Right kidney (tissue), 1 donor: ENCODE measurements around the gene FAM131A.

ENCODE experiments used
- DNase-seq: peaks from one replicate; pipeline ENCODE4 v3.0.0-alpha.2; 2016

Gene FAM131A

GRCh38 chr3:184389935-184390528, 52.6 kb downstream of the FAM131A start:
- DNase-seq: no peak

- DNase-seq: no peak
These were observed 53.9 kb downstream of the FAM131A start for GRCh38 chr3:184391266-184391665.

- no peak for DNase-seq
These were observed 57.9 kb downstream of the FAM131A start for GRCh38 chr3:184395320-184395660.
